GM23338 (cell line): ENCODE data around the gene EPHB2. TPM values are rescaled to one million over a fixed set of nuclear protein-coding genes. Genes with fewer than 3 reads are reported as not detected.

ENCODE experiments used
- ATAC-seq: fragments of 200-7000 bp; cut with Tn5 transposase; 3 replicates; pipeline ENCODE4 v1.9.1; 2020
- DNase-seq: peaks from one replicate; pipeline ENCODE4 v3.0.0-alpha.2; 2015; ENCODE audit warnings: low spot score
- H2AFZ ChIP-seq: fragments of 200-600 bp; sonication (generic); 2 replicates; pipeline ENCODE4 v1.8.0; 2016; ENCODE audit warnings: antibody characterized with exemption, mild to moderate bottlenecking, moderate library complexity
- H3F3A ChIP-seq: fragments of 200-600 bp; sonication (generic); replicated peaks from 2 replicates; pipeline ENCODE4 v1.8.0; 2017; ENCODE audit warnings: antibody characterized with exemption, mixed run types, low read depth
- H3K27ac ChIP-seq: fragments of 200-600 bp; sonication (generic); 2 replicates; pipeline ENCODE4 v1.6.1; 2016; ENCODE audit warnings: low read depth
- H3K27me3 ChIP-seq: fragments of 200-600 bp; sonication (generic); 2 replicates; pipeline ENCODE4 v1.8.0; 2016; ENCODE audit warnings: mild to moderate bottlenecking, mixed run types, moderate library complexity; ENCODE audit not compliant: insufficient read depth
- H3K36me3 ChIP-seq: fragments of 200-600 bp; sonication (generic); 2 replicates; pipeline ENCODE4 v1.8.0; 2016; ENCODE audit warnings: mild to moderate bottlenecking; ENCODE audit not compliant: insufficient read depth
- H3K4me1 ChIP-seq: fragments of 200-600 bp; sonication (generic); 2 replicates; pipeline ENCODE4 v1.8.0; 2016; ENCODE audit warnings: mild to moderate bottlenecking, moderate library complexity; ENCODE audit not compliant: insufficient read depth
- H3K4me2 ChIP-seq: fragments of 200-600 bp; sonication (generic); 2 replicates; pipeline ENCODE4 v1.7.1; 2017; ENCODE audit warnings: mixed run types
- H3K4me3 ChIP-seq: fragments of 200-600 bp; sonication (generic); 2 replicates; pipeline ENCODE4 v1.6.1; 2016; ENCODE audit warnings: mixed run types
- H3K79me2 ChIP-seq: fragments of 200-600 bp; sonication (generic); replicated peaks from 2 replicates; pipeline ENCODE4 v1.8.0; 2017; ENCODE audit warnings: mild to moderate bottlenecking; ENCODE audit not compliant: insufficient read depth
- H3K9me2 ChIP-seq: fragments of 200-600 bp; sonication (generic); 2 replicates; pipeline ENCODE4 v1.8.0; 2017; ENCODE audit not compliant: insufficient read depth
- H4K20me1 ChIP-seq: fragments of 200-600 bp; sonication (generic); replicated peaks from 2 replicates; pipeline ENCODE4 v1.8.0; 2017; ENCODE audit warnings: mild to moderate bottlenecking; ENCODE audit not compliant: insufficient read depth
- H3K27ac Mint-ChIP-seq: 2 replicates; pipeline ENCODE4 v1.8.0; 2020; ENCODE audit warnings: inconsistent platforms, mild to moderate bottlenecking, moderate library complexity, mixed read lengths
- H3K27me3 Mint-ChIP-seq: 3 replicates; pipeline ENCODE4 v1.8.0; 2022; ENCODE audit warnings: low read depth, mild to moderate bottlenecking, moderate library complexity, mixed read lengths, inconsistent platforms; ENCODE audit not compliant: insufficient read depth, poor library complexity
- H3K36me3 Mint-ChIP-seq: 3 replicates; pipeline ENCODE4 v1.8.0; 2021; ENCODE audit warnings: low read depth, mild to moderate bottlenecking, inconsistent platforms, moderate library complexity, mixed read lengths
- H3K4me1 Mint-ChIP-seq: 3 replicates; pipeline ENCODE4 v1.8.0; 2020; ENCODE audit warnings: mild to moderate bottlenecking, inconsistent platforms, mixed read lengths
- H3K4me3 Mint-ChIP-seq: 3 replicates; pipeline ENCODE4 v1.8.0; 2021; ENCODE audit warnings: moderate library complexity, mild to moderate bottlenecking, inconsistent platforms, mixed read lengths
- H3K9me3 Mint-ChIP-seq: 3 replicates; pipeline ENCODE4 v1.8.0; 2020; ENCODE audit warnings: moderate library complexity, mild to moderate bottlenecking, inconsistent platforms, mixed read lengths
- CREB1 ChIP-seq: fragments of 250-450 bp; sonication (Bioruptor Pico); IDR thresholded peaks from 2 replicates; pipeline ENCODE4 v1.5.0; 2020; ENCODE audit warnings: low read depth, mild to moderate bottlenecking, moderate library complexity
- ETS1 ChIP-seq: IDR thresholded peaks from 2 replicates; pipeline ENCODE4 v1.6.1; 2016; ENCODE audit warnings: antibody characterized with exemption
- EZH2 ChIP-seq: fragments of 200-600 bp; sonication (generic); IDR thresholded peaks from one replicate; pipeline ENCODE4 v1.8.0; 2017; ENCODE audit warnings: antibody characterized with exemption, mild to moderate bottlenecking, low read depth; ENCODE audit not compliant: unreplicated experiment
- STAT1 ChIP-seq: IDR thresholded peaks from one replicate; pipeline ENCODE4 v1.6.1; 2016; ENCODE audit warnings: antibody characterized with exemption; ENCODE audit not compliant: unreplicated experiment
- ZNF114 ChIP-seq: fragments of 250-450 bp; sonication (Bioruptor Pico); IDR thresholded peaks from 2 replicates; pipeline ENCODE4 v1.5.0; 2020; ENCODE audit warnings: mild to moderate bottlenecking, moderate library complexity
- ZNF462 ChIP-seq: fragments of 250-450 bp; sonication (Bioruptor Pico); IDR thresholded peaks from 2 replicates; pipeline ENCODE4 v1.5.0; 2020; ENCODE audit warnings: mild to moderate bottlenecking, moderate library complexity
- polyA plus RNA-seq: library from polyadenylated mRNA; unstranded; fragments of >200 nt; fragmentation: Nextera tagmentation; extraction: Ambion mirVana; gene quantifications from 2 replicates; pipeline ENCODE4 v1.2.1, GENCODE V29; 2016
- total RNA-seq: library from RNA; depleted of rRNA; stranded (reverse); fragments of >200 nt; shearing (Covaris generic); gene quantifications from 2 replicates; pipeline ENCODE4 v1.2.3, GENCODE V29; 2014

Gene EPHB2
- total and polyA plus RNA-seq, 2 experiments from 2014 or later, result 4.1 to 20.1 TPM

DNA sequence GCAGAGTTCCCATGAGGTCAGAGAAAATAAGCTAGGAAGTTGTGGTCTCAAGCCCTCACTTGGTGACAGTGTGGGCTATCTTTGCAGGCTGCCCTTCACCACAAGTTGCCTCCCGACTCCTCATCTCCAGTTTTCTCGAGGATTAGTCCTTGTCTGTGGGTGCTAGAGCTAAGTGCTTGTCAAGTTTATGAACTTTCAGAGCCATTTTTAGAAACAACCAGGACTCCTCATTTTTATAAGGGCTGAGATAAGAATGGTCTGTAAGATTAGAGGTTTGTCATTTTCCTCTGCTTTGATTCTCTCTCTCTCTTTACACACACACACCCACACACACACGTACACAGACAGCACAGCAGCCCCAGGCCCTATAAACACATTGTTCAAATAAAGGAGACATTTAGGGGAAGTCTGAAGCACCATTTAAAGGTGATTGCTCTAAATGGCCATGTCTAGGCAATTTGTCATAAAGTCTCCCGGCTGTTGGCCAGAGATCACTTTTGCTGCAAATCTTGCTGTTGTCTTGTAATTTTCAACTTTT, 134.8 kb downstream of the EPHB2 start:
- no peak overlapping the region for H3K4me3 Mint-ChIP-seq
- H3K9me3 Mint-ChIP-seq, result no peaks in the 10 kb centered on the region
- H3K4me1 ChIP-seq, result peaks cover 8% of the 10 kb centered on the region; the same call in 1 of the 2 replicates
- peaks cover 11% of the 10 kb centered on the region for H3K4me1 Mint-ChIP-seq
- no peaks in the 10 kb centered on the region for H3K36me3 ChIP-seq
- H3K27ac ChIP-seq, result no peak overlapping the region
- no peaks in the 10 kb centered on the region for H3K79me2 ChIP-seq
- no peaks in the 10 kb centered on the region for H3K9me2 ChIP-seq
- no peak for ATAC-seq
- DNase-seq, result no peak
- H3F3A ChIP-seq, result no peaks in the 10 kb centered on the region
- no peak overlapping the region for H3K4me2 ChIP-seq
- H3K36me3 Mint-ChIP-seq, result no peaks in the 10 kb centered on the region
- H3K4me3 ChIP-seq, result no peak overlapping the region
- no peaks in the 10 kb centered on the region for H3K27me3 ChIP-seq
- TF ChIP-seq ETS1 (no peak), ZNF114 (CRISPR knock-in tag) (no peak), EZH2 (no peak), CREB1 (no peak), STAT1 (no peak), ZNF462 (CRISPR knock-in tag) (no peak)
- peaks cover 8% of the 10 kb centered on the region for H3K27me3 Mint-ChIP-seq
- H2AFZ ChIP-seq, result no peak overlapping the region
- no peak overlapping the region for H3K27ac Mint-ChIP-seq
- no peaks in the 10 kb centered on the region; the same call in 1 of the 2 replicates for H4K20me1 ChIP-seq
